HG03095 (cell line): ENCODE results near the gene TAPBP.
"Not testable (repeated sequence)": the region's sequence is repeated elsewhere in the genome, so short reads cannot be mapped to it uniquely, and the experiment has no call there.

Experiments used
- ATAC-seq: cut with Tn5 transposase; IDR thresholded peaks from one replicate; pipeline ENCODE4 v1.9.1; 2021; ENCODE audit warnings: moderate library complexity; ENCODE audit not compliant: unreplicated experiment

TAPBP gene

GRCh38 chr6:33297956-33298772, 15.7 kb downstream of the TAPBP start:
- ATAC-seq = no peak

- no peak for ATAC-seq
These were observed 16.4 kb downstream of the TAPBP start for GRCh38 chr6:33297406-33297955.

GRCh38 chr6:33296797-33297405, 17.0 kb downstream of the TAPBP start:
- ATAC-seq = no peak

- ATAC-seq = no peak
These were observed 18.1 kb downstream of the TAPBP start for GRCh38 chr6:33295621-33296369.

- no peak for ATAC-seq
These were observed 19.6 kb downstream of the TAPBP start for GRCh38 chr6:33294086-33294823.

- no peak for ATAC-seq
These were observed 20.7 kb downstream of the TAPBP start for GRCh38 chr6:33292996-33293682.

- ATAC-seq = no peak
These were observed 23.4 kb downstream of the TAPBP start for GRCh38 chr6:33290459-33290858.

GRCh38 chr6:33289784-33290315, 24.0 kb downstream of the TAPBP start:
- ATAC-seq = no peak

- peak; percentile 71 for ATAC-seq
These were observed 24.7 kb downstream of the TAPBP start, which contains the start of the genes PFDN6 and WDR46 for GRCh38 chr6:33288921-33289783. PFDN6 (plus strand) TSS chr6:33289601; CDS start chr6:33289857, 256 bp downstream. WDR46 (minus strand) TSS chr6:33289239; CDS start chr6:33289170, 69 bp downstream.

GRCh38 chr6:33288141-33288920, 25.5 kb downstream of the TAPBP start:
- ATAC-seq = no peak

GRCh38 chr6:33286946-33287914, 26.6 kb downstream of the TAPBP start:
- no peak for ATAC-seq

- ATAC-seq = not testable (repeated sequence)
These were observed 28.7 kb downstream of the TAPBP start for GRCh38 chr6:33285214-33285613.

GRCh38 chr6:33280539-33280938, 33.3 kb downstream of the TAPBP start:
- ATAC-seq = no peak

- ATAC-seq = no peak
These were observed 33.8 kb downstream of the TAPBP start for GRCh38 chr6:33279971-33280511.

GRCh38 chr6:33279257-33279695, 34.6 kb downstream of the TAPBP start:
- no peak for ATAC-seq

GRCh38 chr6:33278810-33279209, 35.1 kb downstream of the TAPBP start:
- no peak for ATAC-seq

- no peak for ATAC-seq
These were observed 35.5 kb downstream of the TAPBP start for GRCh38 chr6:33278392-33278741.
